GM12878 (cell line): ENCODE measurements around the gene LRRC23. TPM values are rescaled to one million over a fixed set of nuclear protein-coding genes. Genes with fewer than 3 reads are reported as not detected.

Source experiments
- MLLT1 ChIP-seq: fragments of 450-650 bp; IDR thresholded peaks from 2 replicates; pipeline ENCODE4 v1.6.1; 2016; ENCODE audit warnings: mild to moderate bottlenecking
- MXI1 ChIP-seq: fragments of 150-350 bp; IDR thresholded peaks from 2 replicates; pipeline ENCODE4 v1.6.1; 2011; ENCODE audit warnings: low read depth, mild to moderate bottlenecking, inconsistent platforms, low read length, improper control_type of control experiment
- POU2F2 ChIP-seq: IDR thresholded peaks from 3 replicates; pipeline ENCODE4 v1.6.1; 2011; ENCODE audit warnings: low read depth, mild to moderate bottlenecking, low read length, borderline replicate concordance
- SREBF2 ChIP-seq: IDR thresholded peaks from 2 replicates; pipeline ENCODE4 v1.6.1; 2012; ENCODE audit warnings: mild to moderate bottlenecking, low read length
- ZSCAN29 ChIP-seq: fragments of 450-650 bp; IDR thresholded peaks from 2 replicates; pipeline ENCODE4 v1.6.1; 2017; ENCODE audit warnings: mild to moderate bottlenecking, moderate library complexity
- polyA plus RNA-seq, 11 experiments: library from polyadenylated mRNA; depleted of rRNA in 4 of 11; unstranded in 6 of 11; stranded (reverse) in 5 of 11; fragments of >200 nt; fragmentation: Nextera tagmentation in 4 of 11; fragmentation: Illumina TruSeq in 1 of 11; extraction: Ambion mirVana in 4 of 11; extraction: Trizol in 1 of 11; gene quantifications; 1 replicate in 1 of 11; 2 replicates in 10 of 11; pipeline versions ENCODE4 v1.2.1 to v1.2.3, GENCODE V29; 2011 to 2016; ENCODE audit warnings: inconsistent platforms in 2 of 11, missing spikeins in 2 of 11, low read depth in 1 of 11
- total RNA-seq, 4 experiments: library from RNA; depleted of rRNA in 3 of 4; stranded (reverse); fragments of >200 nt in 3 of 4; fragmentation: Illumina TruSeq in 1 of 4; extraction: Trizol in 1 of 4; gene quantifications; 2 replicates each; pipeline versions ENCODE4 v1.2.1 to v1.2.3, GENCODE V29; 2013 to 2021
- TF ChIP-seq, protein P1 (sequence below): fragments of 450-650 bp; IDR thresholded peaks from 2 replicates; pipeline ENCODE4 v1.6.1; 2016; ENCODE audit warnings: mild to moderate bottlenecking

LRRC23 gene
- total and polyA plus RNA-seq, 10 of the 15 experiments (the other 5 are each of a cell fraction or from before 2014, with no cell fraction given), result 1.4 to 6.9 (median 3.4) TPM

GRCh38 chr12:6959058-6959804, 54.6 kb downstream of the LRRC23 start (continued):
- TF ChIP-seq POU2F2, result peak; percentile 87
- TF ChIP-seq MLLT1, result peak; percentile 61; the same call in 1 of the 2 replicates
- no peak for TF ChIP-seq SREBF2
- TF ChIP-seq MXI1, result peak; percentile 85; the same call in 1 of the 2 replicates
- TF ChIP-seq, protein P1, sequence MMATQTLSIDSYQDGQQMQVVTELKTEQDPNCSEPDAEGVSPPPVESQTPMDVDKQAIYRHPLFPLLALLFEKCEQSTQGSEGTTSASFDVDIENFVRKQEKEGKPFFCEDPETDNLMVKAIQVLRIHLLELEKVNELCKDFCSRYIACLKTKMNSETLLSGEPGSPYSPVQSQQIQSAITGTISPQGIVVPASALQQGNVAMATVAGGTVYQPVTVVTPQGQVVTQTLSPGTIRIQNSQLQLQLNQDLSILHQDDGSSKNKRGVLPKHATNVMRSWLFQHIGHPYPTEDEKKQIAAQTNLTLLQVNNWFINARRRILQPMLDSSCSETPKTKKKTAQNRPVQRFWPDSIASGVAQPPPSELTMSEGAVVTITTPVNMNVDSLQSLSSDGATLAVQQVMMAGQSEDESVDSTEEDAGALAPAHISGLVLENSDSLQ, result peak; percentile 37; the same call in 1 of the 2 replicates
- no peak for TF ChIP-seq ZSCAN29
